K562 (cell line): ENCODE measurements around the gene IMPDH2. TPM values are rescaled to one million over a fixed set of nuclear protein-coding genes. Genes with fewer than 3 reads are reported as not detected.

ENCODE experiments used
- ATAC-seq: fragments of 200-7000 bp; cut with Tn5 transposase; 3 replicates; pipeline ENCODE4 v1.9.1; 2020; ENCODE audit warnings: moderate library complexity
- BruUV-seq: library from RNA; stranded (reverse); fragments of 400-500 nt; replicated peaks from 2 replicates; lab custom pipeline; 2021; lab: Mats Ljungman, UMichigan
- CTCF ChIA-PET: fragments of 300-600 bp; formaldehyde crosslinking; extraction: SDS; loops from one replicate; lab custom pipeline; 2021; ENCODE audit warnings: low intra/inter-chr PET ratio; lab: Yijun Ruan, JAX
- POLR2A ChIA-PET: fragments of 300-600, 350-650 bp; sonication (Branson Sonifier 250); formaldehyde crosslinking; extraction: SDS; loops from one replicate; lab custom pipeline; 2021; ENCODE audit warnings: antibody characterized with exemption, inconsistent platforms; lab: Yijun Ruan, JAX
- DNase-seq, 4 experiments: peaks; one replicate each; pipeline versions ENCODE4 v3.0.0 to v3.0.0-alpha.2; 2011 to 2018; ENCODE audit warnings: low spot score in 3 of 4, mixed read lengths in 3 of 4; ENCODE audit errors: extremely low read depth in 1 of 4
- FAIRE-seq: peaks from 2 replicates; lab custom pipeline; 2011; peaks lifted over from hg19 to GRCh38; lab: Jason Lieb, UNC
- H2AFZ ChIP-seq: 2 replicates; pipeline ENCODE4 v1.6.0; 2011; ENCODE audit warnings: low read depth, low read length, control low read depth, inconsistent platforms
- H3K27ac ChIP-seq: fragments of 200-600 bp; 3 replicates; pipeline ENCODE4 v1.8.0; 2011; ENCODE audit warnings: low read depth, mild to moderate bottlenecking, control low read depth, inconsistent platforms, low read length, moderate library complexity, mixed read lengths; ENCODE audit errors: extremely low read depth
- H3K27me3 ChIP-seq, 2 experiments: fragments of 300-600 bp in 1 of 2; 2 replicates in 1 of 2; 3 replicates in 1 of 2; pipeline versions ENCODE4 v1.6.0 to v1.8.0; 2011; ENCODE audit warnings: inconsistent platforms in 2 of 2, low read length in 2 of 2, mild to moderate bottlenecking in 1 of 2, mixed read lengths in 1 of 2, moderate library complexity in 1 of 2; ENCODE audit not compliant: control insufficient read depth in 2 of 2, insufficient read depth in 2 of 2
- H3K36me3 ChIP-seq: fragments of 300-600 bp; 3 replicates; pipeline ENCODE4 v1.8.0; 2011; ENCODE audit warnings: mild to moderate bottlenecking, low read length, inconsistent platforms; ENCODE audit not compliant: control insufficient read depth, insufficient read depth
- H3K4me1 ChIP-seq, 2 experiments: fragments of 200-600 bp in 1 of 2; replicated peaks in 1 of 2; 2 replicates in 1 of 2; 3 replicates in 1 of 2; pipeline versions ENCODE4 v1.5.1 to v1.8.0; 2011; ENCODE audit warnings: inconsistent platforms in 2 of 2, low read length in 2 of 2, mild to moderate bottlenecking in 1 of 2, mixed read lengths in 1 of 2, moderate library complexity in 1 of 2; ENCODE audit not compliant: control insufficient read depth in 2 of 2, insufficient read depth in 2 of 2
- H3K4me2 ChIP-seq: 2 replicates; pipeline ENCODE4 v1.6.1; 2011; ENCODE audit warnings: low read length, control low read depth, inconsistent platforms, mixed read lengths; ENCODE audit not compliant: insufficient read depth
- H3K4me3 ChIP-seq: fragments of 200-600 bp; sonication (generic), shearing (Covaris generic); 2 replicates; pipeline ENCODE4 v1.5.1; 2016; ENCODE audit warnings: control low read depth, inconsistent platforms
- H3K79me2 ChIP-seq: fragments of 200-600 bp; 3 replicates; pipeline ENCODE4 v1.8.0; 2011; ENCODE audit warnings: low read length, inconsistent platforms; ENCODE audit not compliant: control insufficient read depth, insufficient read depth
- H3K9ac ChIP-seq, 2 experiments: 2 replicates each; pipeline versions ENCODE4 v1.6.0 to v1.6.1; 2011; ENCODE audit warnings: low read depth in 2 of 2, low read length in 2 of 2, control low read depth in 1 of 2, inconsistent platforms in 1 of 2, mild to moderate bottlenecking in 1 of 2, mixed read lengths in 1 of 2; ENCODE audit not compliant: insufficient read depth in 1 of 2
- H3K9me1 ChIP-seq: one replicate; pipeline ENCODE4 v1.6.0; 2011; ENCODE audit warnings: inconsistent platforms, mild to moderate bottlenecking, low read length, moderate library complexity; ENCODE audit not compliant: control insufficient read depth, insufficient read depth
- H3K9me3 ChIP-seq: replicated peaks from 2 replicates; pipeline ENCODE4 v1.5.1; 2011; ENCODE audit warnings: low read depth, low read length, inconsistent platforms; ENCODE audit not compliant: control insufficient read depth, insufficient read depth
- H4K20me1 ChIP-seq: replicated peaks from 2 replicates; pipeline ENCODE4 v1.6.1; 2011; ENCODE audit warnings: low read length, inconsistent platforms, mixed read lengths; ENCODE audit not compliant: control insufficient read depth, insufficient read depth
- POLR2A ChIP-seq: fragments of 450-650 bp; conservative IDR thresholded peaks from 2 replicates; pipeline ENCODE4 v1.6.1; 2016
- RBM39 ChIP-seq: fragments of 200-400 bp; formaldehyde crosslinking; optimal IDR thresholded peaks from 2 replicates; pipeline ENCODE3; 2018; ENCODE audit warnings: low read depth, low read length
- SIN3A ChIP-seq, 2 experiments: fragments of 150-350 bp in 1 of 2; IDR thresholded peaks; 2 replicates each; pipeline ENCODE4 v1.6.1; 2011 to 2016; ENCODE audit warnings: borderline replicate concordance in 2 of 2, low read depth in 2 of 2, low read length in 2 of 2, mild to moderate bottlenecking in 2 of 2, moderate library complexity in 2 of 2; ENCODE audit not compliant: control insufficient read depth in 1 of 2
- SP1 ChIP-seq: sonication (generic); formaldehyde crosslinking; IDR thresholded peaks from 2 replicates; pipeline ENCODE4 v1.8.1; 2022; ENCODE audit warnings: mild to moderate bottlenecking, missing genetic modification reagents
- SREBF2 ChIP-seq: sonication (generic); formaldehyde crosslinking; IDR thresholded peaks from 2 replicates; pipeline ENCODE4 v1.4.0; 2020; ENCODE audit warnings: mild to moderate bottlenecking, missing genetic modification reagents
- TCFL5 ChIP-seq: fragments of 250-450 bp; sonication (Bioruptor Pico); conservative IDR thresholded peaks from 2 replicates; pipeline ENCODE4 v1.6.1; 2021; ENCODE audit warnings: mild to moderate bottlenecking, moderate library complexity, matching md5 sums
- THAP12 ChIP-seq: fragments of 250-450 bp; sonication (Bioruptor Pico); IDR thresholded peaks from 2 replicates; pipeline ENCODE4 v1.9.0; 2021; ENCODE audit warnings: mild to moderate bottlenecking, inconsistent platforms
- WGBS: fragments of 100-300 bp; shearing (Covaris generic); methylation state at CpG from one replicate; pipeline ENCODE4 v1.1.6; 2016; ENCODE audit warnings: low coverage, mixed read lengths; ENCODE audit not compliant: insufficient coverage; ENCODE audit errors: missing lambda C conversion rate; 5-methylcytosine and 5-hydroxymethylcytosine counted together
- in situ Hi-C: fragments of 300-500 bp; cut with MboI; formaldehyde crosslinking; loops from 4 replicates; pipeline ENCODE4 v1.15.0; 2018; ENCODE audit warnings: inconsistent platforms, mixed read lengths
- intact Hi-C: fragments of 100-400 bp; cut with micrococcal nuclease; formaldehyde crosslinking; loops from 2 replicates; pipeline ENCODE4 v1.14.2; 2022
- polyA plus RNA-seq, 8 experiments: library from polyadenylated mRNA; depleted of rRNA in 4 of 8; stranded (reverse) in 5 of 8; unstranded in 3 of 8; fragments of >200 nt; fragmentation: Nextera tagmentation in 2 of 8; fragmentation: Illumina TruSeq in 1 of 8; extraction: Ambion mirVana in 2 of 8; extraction: Trizol in 1 of 8; gene quantifications; 2 replicates each; pipeline versions ENCODE4 v1.2.1 to v1.2.3, GENCODE V29; 2011 to 2014; ENCODE audit warnings: inconsistent platforms in 1 of 8, missing spikeins in 1 of 8
- total RNA-seq, 7 experiments: library from RNA; depleted of rRNA in 6 of 7; stranded (reverse); fragments of >200 nt in 6 of 7; fragmentation: Illumina TruSeq in 2 of 7; extraction: Trizol in 2 of 7; gene quantifications; 2 replicates each; pipeline versions ENCODE4 v1.2.1 to v1.2.3, GENCODE V29; 2011 to 2021; ENCODE audit warnings: low replicate concordance in 1 of 7

Gene IMPDH2
- total and polyA plus RNA-seq, 9 of the 15 experiments (the other 6 are each of a cell fraction or from before 2014, with no cell fraction given) = 318 to 507 (median 366) TPM

- TF ChIP-seq SIN3A (IDR thresholded peaks at IDR 0.05; ENCODE audit: borderline replicate concordance in 2 of 2, control insufficient read depth in 1 of 2, low read depth in 2 of 2, low read length in 2 of 2) = peak in 1 of 2 experiments; percentile 21; a peak in 1 of 4 replicates
- TF ChIP-seq THAP12 (CRISPR knock-in tag) = 0 out of 2 replicates have a peak, but pooled peaks have one; percentile 27
- TF ChIP-seq SP1 (CRISPR knock-in tag) = 0 out of 2 replicates have a peak, but pooled peaks have one; percentile 34
- 0 out of 2 replicates have a peak, but pooled peaks have one; percentile 10 for TF ChIP-seq POLR2A
- TF ChIP-seq RBM39 = peak; percentile 10
- TF ChIP-seq TCFL5 (CRISPR knock-in tag) = no peak
- no peak for TF ChIP-seq SREBF2 (CRISPR knock-in tag)
- TF ChIP-seq, all 486 proteins: peak for 5
- H3K36me3 ChIP-seq = peaks cover 54% of the 10 kb centered on the region
- BruUV-seq = no TSS peak
Measured at GRCh38 chr3:49022688-49023171, 6.5 kb downstream of the IMPDH2 start.

More at GRCh38 chr3:49022688-49023171, 6.5 kb downstream of the IMPDH2 start:
- Histone ChIP-seq H3K4me1 (peaks cover 15 to 62% of the 10 kb centered on the region in 2 experiments; a peak in 4 of 5 replicates), H3K27me3 (no peaks in the 10 kb centered on the region), H3K4me2 (peak overlapping the region; percentile 91), H4K20me1 (peaks cover 13% of the 10 kb centered on the region), H2AFZ (no peak overlapping the region), H3K4me3 (peak overlapping the region; percentile 74), H3K9me1 (peaks cover 9% of the 10 kb centered on the region), H3K9ac (peak overlapping the region; percentile 92 to 98), H3K79me2 (peaks cover 88% of the 10 kb centered on the region), H3K9me3 (no peaks in the 10 kb centered on the region), H3K27ac (peak overlapping the region; percentile 99)
- FAIRE-seq (no peak), ATAC-seq (no peak), DNase-seq (peak in 1 of 4 experiments; percentile 11)
- in situ Hi-C loops = no loop called here
- intact Hi-C loops = loop anchor here (10.0 kb wide), 1 partner anchor 142 kb away; the partner anchor contains the start of gene CCDC71
- ChIA-PET CTCF (no interaction called here), POLR2A (interaction anchor here (0.6 to 8.4 kb wide), 9 partner anchors 10 to 577 kb away, joined by 3 to 104 read pairs (median 4); partner anchors contain the start of genes QRICH1 and WDR6)
- 14% methylated on average over 12 of the region's 12 CpGs for WGBS
